K562 (cell line): ENCODE data around the gene TAF12. TPM values are rescaled to one million over a fixed set of nuclear protein-coding genes. Genes with fewer than 3 reads are reported as not detected.
"Not testable (repeated sequence)": the region's sequence is repeated elsewhere in the genome, so short reads cannot be mapped to it uniquely, and the experiment has no call there.

ENCODE experiments used
- ATAC-seq: fragments of 200-7000 bp; cut with Tn5 transposase; 3 replicates; pipeline ENCODE4 v1.9.1; 2020; ENCODE audit warnings: moderate library complexity
- BruUV-seq: library from RNA; stranded (reverse); fragments of 400-500 nt; replicated peaks from 2 replicates; lab custom pipeline; 2021; lab: Mats Ljungman, UMichigan
- CTCF ChIA-PET: fragments of 300-600 bp; formaldehyde crosslinking; extraction: SDS; loops from one replicate; lab custom pipeline; 2021; ENCODE audit warnings: low intra/inter-chr PET ratio; lab: Yijun Ruan, JAX
- POLR2A ChIA-PET: fragments of 300-600, 350-650 bp; sonication (Branson Sonifier 250); formaldehyde crosslinking; extraction: SDS; loops from one replicate; lab custom pipeline; 2021; ENCODE audit warnings: antibody characterized with exemption, inconsistent platforms; lab: Yijun Ruan, JAX
- DNase-seq, 4 experiments: peaks; one replicate each; pipeline versions ENCODE4 v3.0.0 to v3.0.0-alpha.2; 2011 to 2018; ENCODE audit warnings: low spot score in 3 of 4, mixed read lengths in 3 of 4; ENCODE audit errors: extremely low read depth in 1 of 4
- FAIRE-seq: peaks from 2 replicates; lab custom pipeline; 2011; peaks lifted over from hg19 to GRCh38; lab: Jason Lieb, UNC
- H2AFZ ChIP-seq: 2 replicates; pipeline ENCODE4 v1.6.0; 2011; ENCODE audit warnings: low read depth, low read length, control low read depth, inconsistent platforms
- H3K27ac ChIP-seq: fragments of 200-600 bp; 3 replicates; pipeline ENCODE4 v1.8.0; 2011; ENCODE audit warnings: low read depth, mild to moderate bottlenecking, control low read depth, inconsistent platforms, low read length, moderate library complexity, mixed read lengths; ENCODE audit errors: extremely low read depth
- H3K27me3 ChIP-seq, 2 experiments: fragments of 300-600 bp in 1 of 2; 2 replicates in 1 of 2; 3 replicates in 1 of 2; pipeline versions ENCODE4 v1.6.0 to v1.8.0; 2011; ENCODE audit warnings: inconsistent platforms in 2 of 2, low read length in 2 of 2, mild to moderate bottlenecking in 1 of 2, mixed read lengths in 1 of 2, moderate library complexity in 1 of 2; ENCODE audit not compliant: control insufficient read depth in 2 of 2, insufficient read depth in 2 of 2
- H3K36me3 ChIP-seq: fragments of 300-600 bp; 3 replicates; pipeline ENCODE4 v1.8.0; 2011; ENCODE audit warnings: mild to moderate bottlenecking, low read length, inconsistent platforms; ENCODE audit not compliant: control insufficient read depth, insufficient read depth
- H3K4me1 ChIP-seq, 2 experiments: fragments of 200-600 bp in 1 of 2; replicated peaks in 1 of 2; 2 replicates in 1 of 2; 3 replicates in 1 of 2; pipeline versions ENCODE4 v1.5.1 to v1.8.0; 2011; ENCODE audit warnings: inconsistent platforms in 2 of 2, low read length in 2 of 2, mild to moderate bottlenecking in 1 of 2, mixed read lengths in 1 of 2, moderate library complexity in 1 of 2; ENCODE audit not compliant: control insufficient read depth in 2 of 2, insufficient read depth in 2 of 2
- H3K4me2 ChIP-seq: 2 replicates; pipeline ENCODE4 v1.6.1; 2011; ENCODE audit warnings: low read length, control low read depth, inconsistent platforms, mixed read lengths; ENCODE audit not compliant: insufficient read depth
- H3K4me3 ChIP-seq: fragments of 200-600 bp; sonication (generic), shearing (Covaris generic); 2 replicates; pipeline ENCODE4 v1.5.1; 2016; ENCODE audit warnings: control low read depth, inconsistent platforms
- H3K79me2 ChIP-seq: fragments of 200-600 bp; 3 replicates; pipeline ENCODE4 v1.8.0; 2011; ENCODE audit warnings: low read length, inconsistent platforms; ENCODE audit not compliant: control insufficient read depth, insufficient read depth
- H3K9ac ChIP-seq, 2 experiments: 2 replicates each; pipeline versions ENCODE4 v1.6.0 to v1.6.1; 2011; ENCODE audit warnings: low read depth in 2 of 2, low read length in 2 of 2, control low read depth in 1 of 2, inconsistent platforms in 1 of 2, mild to moderate bottlenecking in 1 of 2, mixed read lengths in 1 of 2; ENCODE audit not compliant: insufficient read depth in 1 of 2
- H3K9me1 ChIP-seq: one replicate; pipeline ENCODE4 v1.6.0; 2011; ENCODE audit warnings: inconsistent platforms, mild to moderate bottlenecking, low read length, moderate library complexity; ENCODE audit not compliant: control insufficient read depth, insufficient read depth
- H3K9me3 ChIP-seq: replicated peaks from 2 replicates; pipeline ENCODE4 v1.5.1; 2011; ENCODE audit warnings: low read depth, low read length, inconsistent platforms; ENCODE audit not compliant: control insufficient read depth, insufficient read depth
- H4K20me1 ChIP-seq: replicated peaks from 2 replicates; pipeline ENCODE4 v1.6.1; 2011; ENCODE audit warnings: low read length, inconsistent platforms, mixed read lengths; ENCODE audit not compliant: control insufficient read depth, insufficient read depth
- CEBPB ChIP-seq: fragments of 450-650 bp; IDR thresholded peaks from 2 replicates; pipeline ENCODE4 v1.6.1; 2016; ENCODE audit warnings: missing genetic modification characterization, missing compliant biosample characterization
- CEBPG ChIP-seq, 3 experiments: fragments of 200-800 bp in 1 of 3; sonication (Bioruptor generic) in 1 of 3; sonication (generic) in 1 of 3; formaldehyde crosslinking in 1 of 3; IDR thresholded peaks in 2 of 3; conservative IDR thresholded peaks in 1 of 3; 2 replicates each; pipeline versions ENCODE4 v1.6.1 to v1.8.0; 2016 to 2022; ENCODE audit warnings: missing compliant biosample characterization in 2 of 3, missing genetic modification characterization in 2 of 3, mild to moderate bottlenecking in 1 of 3, missing genetic modification reagents in 1 of 3
- MNT ChIP-seq, 2 experiments: fragments of 450-650 bp; conservative IDR thresholded peaks; 2 replicates each; pipeline ENCODE4 v1.6.1; 2017; ENCODE audit warnings: mild to moderate bottlenecking in 2 of 2, moderate library complexity in 2 of 2
- RCOR1 ChIP-seq, 2 experiments: IDR thresholded peaks; 2 replicates each; pipeline ENCODE4 v1.6.1; 2012; ENCODE audit warnings: low read depth in 2 of 2, low read length in 2 of 2, borderline replicate concordance in 1 of 2, improper control_type of control experiment in 1 of 2
- TEAD2 ChIP-seq: fragments of 450-650 bp; IDR thresholded peaks from 2 replicates; pipeline ENCODE4 v1.6.1; 2016; ENCODE audit warnings: missing genetic modification characterization, control low read depth, missing compliant biosample characterization
- WGBS: fragments of 100-300 bp; shearing (Covaris generic); methylation state at CpG from one replicate; pipeline ENCODE4 v1.1.6; 2016; ENCODE audit warnings: low coverage, mixed read lengths; ENCODE audit not compliant: insufficient coverage; ENCODE audit errors: missing lambda C conversion rate; 5-methylcytosine and 5-hydroxymethylcytosine counted together
- in situ Hi-C: fragments of 300-500 bp; cut with MboI; formaldehyde crosslinking; loops from 4 replicates; pipeline ENCODE4 v1.15.0; 2018; ENCODE audit warnings: inconsistent platforms, mixed read lengths
- intact Hi-C: fragments of 100-400 bp; cut with micrococcal nuclease; formaldehyde crosslinking; loops from 2 replicates; pipeline ENCODE4 v1.14.2; 2022
- polyA plus RNA-seq, 8 experiments: library from polyadenylated mRNA; depleted of rRNA in 4 of 8; stranded (reverse) in 5 of 8; unstranded in 3 of 8; fragments of >200 nt; fragmentation: Nextera tagmentation in 2 of 8; fragmentation: Illumina TruSeq in 1 of 8; extraction: Ambion mirVana in 2 of 8; extraction: Trizol in 1 of 8; gene quantifications; 2 replicates each; pipeline versions ENCODE4 v1.2.1 to v1.2.3, GENCODE V29; 2011 to 2014; ENCODE audit warnings: inconsistent platforms in 1 of 8, missing spikeins in 1 of 8
- total RNA-seq, 7 experiments: library from RNA; depleted of rRNA in 6 of 7; stranded (reverse); fragments of >200 nt in 6 of 7; fragmentation: Illumina TruSeq in 2 of 7; extraction: Trizol in 2 of 7; gene quantifications; 2 replicates each; pipeline versions ENCODE4 v1.2.1 to v1.2.3, GENCODE V29; 2011 to 2021; ENCODE audit warnings: low replicate concordance in 1 of 7

The TAF12 gene
- total and polyA plus RNA-seq, 9 of the 15 experiments (the other 6 are each of a cell fraction or from before 2014, with no cell fraction given), result 31.6 to 89.0 (median 50.5) TPM

DNA sequence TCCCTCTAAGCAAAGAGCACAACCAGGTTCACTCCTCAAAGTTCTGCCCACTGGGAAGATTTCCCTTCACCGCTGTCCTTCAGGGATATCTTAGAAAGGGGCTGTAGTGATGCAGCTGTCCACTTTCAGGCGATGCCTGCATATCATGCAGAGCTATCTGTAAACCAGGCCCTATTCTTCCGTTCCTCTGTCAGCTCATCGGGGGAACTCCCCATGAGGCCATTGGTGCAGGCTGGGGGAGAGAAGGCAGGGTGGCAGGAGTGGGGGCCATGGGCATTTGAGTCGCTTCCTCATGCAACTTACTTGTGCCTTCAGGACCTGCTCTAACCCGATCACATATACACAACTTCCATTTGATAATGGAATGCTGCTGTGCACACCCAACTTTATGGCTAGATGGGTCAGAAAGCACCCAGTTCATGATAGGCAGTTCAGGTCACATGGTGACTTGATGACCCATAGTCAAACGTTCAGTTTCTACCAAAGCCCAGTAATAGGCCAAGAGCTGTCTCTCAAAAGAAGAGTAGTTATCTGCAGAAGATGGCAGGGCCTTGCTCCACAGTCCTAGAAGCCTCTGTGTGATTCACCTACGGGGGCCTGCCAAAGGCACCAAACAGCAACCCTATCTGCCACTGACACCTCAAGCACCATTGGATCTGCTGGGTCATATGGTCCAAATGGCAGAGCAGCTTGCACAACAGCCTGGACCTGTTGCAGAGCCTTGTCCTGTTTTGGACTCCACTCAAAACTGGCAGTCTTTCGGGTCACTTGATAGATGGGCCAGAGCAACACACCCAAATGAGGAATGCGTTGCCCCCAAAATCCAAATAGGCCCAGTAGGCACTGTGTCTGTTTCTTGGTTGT, 12.8 kb upstream of the TAF12 start:
- FAIRE-seq; H3K4me1 ChIP-seq; BruUV-seq; H3K27me3 ChIP-seq; H3K27ac ChIP-seq; H3K36me3 ChIP-seq; H3K9me1 ChIP-seq; H3K4me2 ChIP-seq; H4K20me1 ChIP-seq; H3K9me3 ChIP-seq; DNase-seq; CTCF ChIA-PET; intact Hi-C loops; H3K79me2 ChIP-seq; H3K4me3 ChIP-seq; TF ChIP-seq CEBPG (CRISPR knock-in tag; IDR thresholded peaks at IDR 0.05): not testable (repeated sequence)
- in situ Hi-C loops, result loop anchor here (5.0 kb wide), 1 partner anchor 77 kb away; no protein-coding TSS in a partner anchor
- ATAC-seq, result peak; percentile 44; the same call in 1 of the 3 replicates
- 38% methylated on average over 10 of the region's 10 CpGs for WGBS
- Histone ChIP-seq H3K9ac (peak overlapping the region in 1 of 2 experiments; percentile 64; a peak in 1 of 4 replicates), H2AFZ (peak overlapping the region; percentile 73)
- POLR2A ChIA-PET, result interaction anchor here (0.6 to 2.3 kb wide), 8 partner anchors 7 to 226 kb away, joined by 3 to 33 read pairs (median 4); partner anchors contain the start of genes GMEB1 and RNU11
- TF ChIP-seq CEBPB (tag), result peak; percentile 32; the same call in 1 of the 2 replicates
- 0 out of 2 replicates have a peak, but pooled peaks have one; percentile 12 for TF ChIP-seq TEAD2 (tag)
- TF ChIP-seq CEBPG (tag; conservative IDR thresholded peaks at IDR 0.05 in 1 of 2, IDR thresholded peaks at IDR 0.05 in 1 of 2), result peak in 1 of 2 experiments; percentile 63; a peak in 2 of 4 replicates
- peak in 1 of 2 experiments; percentile 34; a peak in 1 of 4 replicates for TF ChIP-seq MNT (conservative IDR thresholded peaks at IDR 0.05)
- 0 out of 4 replicates have a peak, but pooled peaks of 1 of the 2 experiments have one; percentile 15 for TF ChIP-seq RCOR1 (IDR thresholded peaks at IDR 0.05; ENCODE audit: borderline replicate concordance in 1 of 2, low read depth in 2 of 2, low read length in 2 of 2)
